ENCODE results near the gene TSPAN10. TPM values are rescaled to one million over a fixed set of nuclear protein-coding genes. Genes with fewer than 3 reads are reported as not detected.

TSPAN10 gene
- polyA plus RNA-seq = 0.36 TPM

DNA sequence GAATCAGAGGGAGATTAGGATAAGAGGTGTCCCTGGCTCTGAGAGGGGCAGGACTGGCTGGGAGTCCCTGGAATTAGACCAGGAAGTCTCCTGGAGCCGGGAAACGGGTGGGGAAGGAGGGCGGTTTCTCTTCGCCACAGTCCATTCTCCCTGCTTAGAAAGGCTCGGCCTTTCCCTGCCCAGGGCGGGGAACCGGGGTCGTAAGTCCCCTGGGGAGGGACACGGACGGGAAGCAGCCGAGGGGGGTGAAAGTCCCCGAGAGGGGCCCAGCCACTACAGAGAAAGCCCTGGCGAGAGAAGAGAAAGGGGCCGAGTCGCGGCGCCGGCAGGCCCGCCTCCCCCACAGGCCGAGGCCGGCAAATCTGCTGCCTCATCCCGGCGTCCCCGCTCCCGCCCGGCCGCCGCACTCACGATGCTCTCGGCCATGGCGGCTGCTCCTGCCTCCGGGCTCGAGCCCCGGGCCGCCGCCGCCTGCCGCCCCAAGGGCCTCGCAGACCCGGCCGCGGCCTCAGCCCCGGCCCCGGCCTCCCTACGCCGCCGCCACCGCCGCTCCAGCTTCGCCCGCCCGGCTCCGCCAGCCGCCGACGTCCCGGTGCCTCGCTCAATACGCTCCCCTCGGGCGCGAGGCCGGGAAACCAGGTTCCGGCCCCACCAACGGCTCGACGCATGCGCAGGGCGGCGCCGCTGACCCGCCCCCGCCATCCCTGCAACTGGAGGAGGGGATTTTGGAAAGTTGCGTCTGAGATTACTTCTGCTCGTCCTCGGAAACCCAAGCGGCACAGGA lies at the start of gene TSPAN10, which contains the start of gene NPLOC4:
TSPAN10 (plus strand) TSS at position 692 of the 784 bp plus-strand sequence. CDS start 5,217 bp downstream, outside the sequence.
NPLOC4 (minus strand) TSS at position 608 of the 784 bp plus-strand sequence; CDS start at position 426, 182 bp downstream.
- Mint-ChIP-seq H3K4me1 (peaks cover 9 to 21% (median 14%) of the 10 kb centered on the region in 3 donors), H3K36me3 (peaks cover 2% of the 10 kb centered on the region), H3K9me3 (no peaks in the 10 kb centered on the region), H3K4me3 (peak within 1 kb of the TSS; percentile 86 to 95 (median 90)), H3K27me3 (no peaks in the 10 kb centered on the region), H3K27ac (peak within 1 kb of the TSS in 2 of 3 donors; percentile 88 to 91)

GRCh38 chr17:81589612-81590011 lies 47.4 kb upstream of the TSPAN10 start:
- peaks cover 8% of the 10 kb centered on the region for H3K36me3 Mint-ChIP-seq

DNA sequence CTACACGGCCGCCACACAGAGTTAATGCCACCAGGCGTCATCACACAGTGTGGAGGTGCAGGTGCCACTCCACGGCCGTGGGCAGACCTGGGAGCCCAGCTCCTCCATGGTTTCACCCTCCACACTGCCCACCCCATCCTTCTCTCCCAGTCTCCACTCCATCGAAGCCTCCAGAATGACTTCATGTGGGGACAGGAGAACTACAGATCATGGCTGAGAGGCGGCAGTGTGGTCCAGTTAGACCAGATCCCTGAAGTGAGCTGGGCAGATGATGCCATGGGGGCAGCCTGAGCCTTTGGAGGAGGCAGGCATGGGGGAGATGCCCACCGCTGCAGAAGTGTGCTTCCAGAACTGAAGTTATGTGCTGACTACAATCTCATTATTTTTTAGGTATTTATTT lies 46.9 kb upstream of the TSPAN10 start:
- Mint-ChIP-seq H3K4me1 (no peaks in the 10 kb centered on the region), H3K4me3 (no peak overlapping the region), H3K9me3 (no peaks in the 10 kb centered on the region), H3K27ac (peak overlapping the region in 1 of 3 donors; percentile 27), H3K27me3 (no peaks in the 10 kb centered on the region), H3K36me3 (peaks cover 8% of the 10 kb centered on the region)

More at GRCh38 chr17:81589612-81590011, 47.4 kb upstream of the TSPAN10 start:
- no peaks in the 10 kb centered on the region for H3K9me3 Mint-ChIP-seq
- H3K27me3 Mint-ChIP-seq = no peaks in the 10 kb centered on the region
- H3K27ac Mint-ChIP-seq = peak overlapping the region in 1 of 3 donors; percentile 27
- H3K4me1 Mint-ChIP-seq = no peaks in the 10 kb centered on the region
- no peak overlapping the region for H3K4me3 Mint-ChIP-seq

GRCh38 chr17:81591971-81592370 lies 45.0 kb upstream of the TSPAN10 start:
- peaks cover 5% of the 10 kb centered on the region for H3K36me3 Mint-ChIP-seq

GRCh38 chr17:81593105-81593871 lies 43.7 kb upstream of the TSPAN10 start:
- peak overlapping the region in 1 of 3 donors; percentile 53 for H3K27ac Mint-ChIP-seq
- H3K27me3 Mint-ChIP-seq = no peaks in the 10 kb centered on the region
- H3K4me3 Mint-ChIP-seq = peak overlapping the region in 1 of 4 donors; percentile 12
- peaks cover 3 to 6% (median 3%) of the 10 kb centered on the region in 3 donors for H3K4me1 Mint-ChIP-seq
- no peaks in the 10 kb centered on the region for H3K9me3 Mint-ChIP-seq
- H3K36me3 Mint-ChIP-seq = peaks cover 3% of the 10 kb centered on the region

More at GRCh38 chr17:81591971-81592370, 45.0 kb upstream of the TSPAN10 start:
- Mint-ChIP-seq H3K27ac (no peak overlapping the region), H3K27me3 (no peaks in the 10 kb centered on the region), H3K9me3 (no peaks in the 10 kb centered on the region), H3K4me3 (no peak overlapping the region), H3K4me1 (peaks cover 0 to 2% (median 0%) of the 10 kb centered on the region in 3 donors)

GRCh38 chr17:81599719-81600486 lies 37.1 kb upstream of the TSPAN10 start:
- peaks cover 1% of the 10 kb centered on the region for H3K36me3 Mint-ChIP-seq
- peaks cover 17 to 23% (median 19%) of the 10 kb centered on the region in 3 donors for H3K4me1 Mint-ChIP-seq
- H3K27ac Mint-ChIP-seq = no peak overlapping the region
- no peaks in the 10 kb centered on the region for H3K9me3 Mint-ChIP-seq
- peak overlapping the region in 2 of 4 donors; percentile 31 to 63 for H3K4me3 Mint-ChIP-seq
- no peaks in the 10 kb centered on the region for H3K27me3 Mint-ChIP-seq

- peaks cover 17 to 23% (median 18%) of the 10 kb centered on the region in 3 donors for H3K4me1 Mint-ChIP-seq
- no peaks in the 10 kb centered on the region for H3K27me3 Mint-ChIP-seq
- H3K4me3 Mint-ChIP-seq = peak overlapping the region in 2 of 4 donors; percentile 2 to 81
- peak overlapping the region in 2 of 3 donors; percentile 40 to 85 for H3K27ac Mint-ChIP-seq
- H3K36me3 Mint-ChIP-seq = no peaks in the 10 kb centered on the region
- H3K9me3 Mint-ChIP-seq = no peaks in the 10 kb centered on the region
These were observed 35.4 kb upstream of the TSPAN10 start for GRCh38 chr17:81601525-81602120.

DNA sequence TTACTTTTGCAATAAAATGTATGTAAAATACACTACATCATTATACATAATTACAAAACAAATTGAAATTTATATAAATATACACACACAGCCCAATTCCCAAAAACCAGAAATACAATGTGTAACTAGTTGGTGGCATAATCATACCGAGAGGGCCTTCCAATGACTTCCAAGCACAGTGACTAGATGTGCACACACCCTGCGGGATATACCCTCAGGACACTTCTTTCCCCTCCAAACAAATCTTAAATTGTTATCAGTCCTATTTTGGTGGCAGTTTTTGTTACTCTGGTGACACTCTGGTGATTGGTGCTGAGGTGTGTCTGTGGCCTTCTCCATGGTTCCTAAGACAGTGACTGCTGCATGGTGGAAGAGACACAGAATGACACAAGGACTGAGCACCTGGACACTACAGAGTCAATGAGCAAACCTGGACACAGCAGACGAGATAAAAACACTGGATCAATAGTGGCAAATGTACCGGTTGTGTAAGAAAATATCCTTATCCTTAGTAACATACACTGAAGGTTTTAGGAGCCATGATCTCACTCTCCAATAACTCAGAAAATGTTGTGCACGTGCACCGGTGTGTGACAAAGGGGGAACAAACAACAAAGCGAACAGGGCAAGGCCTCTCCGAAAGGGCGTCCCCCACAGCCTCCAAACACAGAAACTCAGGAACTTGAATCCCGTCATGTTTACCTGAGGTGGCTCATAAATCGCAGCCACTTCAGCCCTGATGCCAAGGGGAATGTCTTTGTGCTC lies 33.0 kb upstream of the TSPAN10 start:
- Mint-ChIP-seq H3K9me3 (no peaks in the 10 kb centered on the region), H3K4me1 (peaks cover 7 to 15% (median 9%) of the 10 kb centered on the region in 3 donors), H3K27ac (peak overlapping the region in 1 of 3 donors; percentile 86), H3K36me3 (no peaks in the 10 kb centered on the region), H3K27me3 (no peaks in the 10 kb centered on the region), H3K4me3 (no peak overlapping the region)

GRCh38 chr17:81607431-81607830 lies 29.6 kb upstream of the TSPAN10 start:
- Mint-ChIP-seq H3K4me1 (peaks cover 0 to 2% (median 0%) of the 10 kb centered on the region in 3 donors), H3K36me3 (peaks cover 4% of the 10 kb centered on the region), H3K27ac (no peak overlapping the region), H3K4me3 (no peak overlapping the region), H3K9me3 (no peaks in the 10 kb centered on the region), H3K27me3 (no peaks in the 10 kb centered on the region)

- Mint-ChIP-seq H3K27me3 (no peaks in the 10 kb centered on the region), H3K4me1 (peaks cover 0 to 2% (median 0%) of the 10 kb centered on the region in 3 donors), H3K27ac (no peak overlapping the region), H3K9me3 (no peaks in the 10 kb centered on the region), H3K4me3 (no peak overlapping the region), H3K36me3 (peaks cover 4% of the 10 kb centered on the region)
These were observed 28.9 kb upstream of the TSPAN10 start for GRCh38 chr17:81608082-81608481.

DNA sequence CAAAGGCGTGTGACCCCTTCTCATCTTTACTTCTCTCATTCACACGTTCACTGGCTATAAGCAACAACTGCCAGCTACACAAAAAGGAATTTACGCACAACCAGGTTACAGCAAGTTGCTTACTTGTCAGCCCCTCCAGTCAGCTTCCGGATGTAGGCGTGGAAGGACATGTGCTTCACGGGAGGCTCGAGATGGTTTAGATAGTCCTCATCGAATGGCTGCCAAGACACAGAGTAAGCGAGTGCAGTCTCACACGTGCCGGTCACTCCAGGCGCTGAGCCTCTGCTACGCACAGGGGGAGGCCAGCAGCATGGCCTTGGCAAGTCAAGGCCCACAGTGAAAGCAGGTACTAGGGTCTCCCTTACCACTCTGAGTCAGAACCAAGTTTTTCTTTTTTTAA lies 28.4 kb upstream of the TSPAN10 start:
- Mint-ChIP-seq H3K4me3 (no peak overlapping the region), H3K27me3 (no peaks in the 10 kb centered on the region), H3K36me3 (peaks cover 4% of the 10 kb centered on the region)

DNA sequence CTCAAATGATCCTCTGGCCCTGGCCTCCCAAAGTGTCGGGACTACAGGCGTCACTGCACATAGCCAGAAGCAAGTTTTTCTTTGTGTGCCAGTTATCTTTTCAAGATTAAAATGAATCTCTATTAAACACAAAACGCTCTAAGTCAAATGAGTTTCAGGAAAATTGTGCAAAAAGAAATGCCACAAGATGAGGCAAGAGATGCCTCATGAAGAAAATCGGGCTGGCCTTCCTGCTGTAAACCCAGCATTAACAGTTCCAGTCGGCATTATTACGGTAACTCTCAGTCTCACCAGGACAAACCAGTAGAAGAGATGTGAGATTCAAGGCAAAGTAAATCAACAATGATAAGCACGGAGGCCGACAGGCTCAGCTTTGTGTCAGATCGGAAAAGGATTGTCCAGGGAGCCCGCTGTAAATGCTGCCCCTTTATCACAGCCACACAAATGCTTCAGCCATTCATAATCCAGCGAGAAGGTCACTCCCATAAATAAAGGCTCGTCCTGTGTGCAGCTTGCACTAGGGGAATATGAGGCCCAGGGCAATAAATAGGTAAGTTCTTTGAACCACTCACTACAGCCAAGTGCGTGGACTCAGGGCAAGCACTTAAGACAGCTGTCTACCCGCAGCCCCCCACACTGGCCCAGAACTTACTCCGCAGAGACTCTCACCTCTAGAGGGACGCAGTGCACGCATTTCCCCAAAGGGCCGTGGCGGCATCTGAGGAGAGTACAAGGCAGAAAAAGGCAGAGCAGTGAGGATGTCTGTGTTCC lies 27.3 kb upstream of the TSPAN10 start:
- peaks cover 4% of the 10 kb centered on the region for H3K36me3 Mint-ChIP-seq
- peak overlapping the region in 1 of 3 donors; percentile 8 for H3K27ac Mint-ChIP-seq

More for the DNA sequence above, 28.4 kb upstream of the TSPAN10 start:
- Mint-ChIP-seq H3K4me1 (peaks cover 0 to 2% (median 0%) of the 10 kb centered on the region in 3 donors), H3K9me3 (no peaks in the 10 kb centered on the region), H3K27ac (no peak overlapping the region)

More for the DNA sequence above, 27.3 kb upstream of the TSPAN10 start:
- no peaks in the 10 kb centered on the region for H3K9me3 Mint-ChIP-seq
- H3K4me1 Mint-ChIP-seq = peaks cover 0 to 7% (median 3%) of the 10 kb centered on the region in 3 donors
- no peaks in the 10 kb centered on the region for H3K27me3 Mint-ChIP-seq
- no peak overlapping the region for H3K4me3 Mint-ChIP-seq
